Measurements from ENCODE around the gene AQP10. TPM values are rescaled to one million over a fixed set of nuclear protein-coding genes. Genes with fewer than 3 reads are reported as not detected.

Gene AQP10
- total RNA-seq, 4 donors from 2014 or later, result not detected

DNA sequence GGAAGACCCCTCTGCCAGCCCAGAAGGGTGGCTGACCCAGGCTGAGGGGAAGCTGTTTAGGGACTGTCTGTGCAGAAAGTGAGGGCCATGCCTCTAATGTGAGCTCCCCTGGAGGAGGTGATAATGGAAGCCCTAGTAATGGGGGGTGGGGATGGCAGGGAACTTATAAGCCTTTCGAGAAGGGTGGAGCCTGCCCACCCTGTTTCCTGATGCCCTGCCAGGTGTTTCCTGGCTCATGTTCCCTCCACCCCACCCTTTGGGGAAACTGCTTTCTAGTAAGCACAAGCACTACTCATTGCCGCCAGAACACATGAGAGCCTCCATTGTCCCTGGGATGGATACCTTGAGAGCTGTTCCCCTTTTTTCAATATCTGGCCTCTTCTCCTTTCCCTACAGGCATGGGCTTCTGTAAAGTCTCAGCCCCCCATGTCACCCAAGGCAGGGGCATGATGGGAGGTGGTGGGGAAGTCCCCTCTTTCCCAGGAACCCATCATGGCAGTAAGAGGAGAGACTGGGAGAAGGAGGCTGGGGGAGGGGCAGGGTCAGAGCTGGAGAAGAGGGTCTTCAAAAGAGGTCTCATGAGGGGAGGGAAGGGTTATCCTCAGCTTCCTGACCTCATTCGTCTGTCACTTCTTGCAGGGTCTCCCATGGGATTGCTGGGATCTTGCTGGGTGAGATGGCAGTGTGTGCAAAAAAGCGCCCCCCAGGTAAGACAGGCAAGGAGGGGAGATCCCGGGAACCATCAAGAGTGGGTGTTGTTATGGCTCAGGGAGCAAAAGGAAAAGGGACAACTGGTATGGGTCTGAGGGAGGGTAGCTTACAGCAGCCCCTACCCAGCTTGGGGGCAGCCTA, 6.8 kb downstream of the AQP10 start:
- in situ Hi-C loops (cut with MboI; ENCODE audit: low sequenced_read_pairs in 4 of 4) (no loop called here), intact Hi-C loops (cut with DNase I; ENCODE audit: low total_unique reads) (loop anchor here (5.0 to 10.0 kb wide), 2 partner anchors 77 to 115 kb away; partner anchors contain the start of gene IL6R)
- Histone ChIP-seq H3K4me3 (peak overlapping the region; percentile 26 to 55 (median 41)), H3K27ac (peak overlapping the region; percentile 43 to 80 (median 76)), H3K36me3 (no peaks in the 10 kb centered on the region), H3K4me1 (peaks cover 21 to 28% of the 10 kb centered on the region in 2 donors), H3K9me3 (no peaks in the 10 kb centered on the region), H3K27me3 (peaks cover 27 to 29% (median 28%) of the 10 kb centered on the region in 3 donors)
- ATAC-seq, result no peak
- TF ChIP-seq POLR2A (IDR thresholded peaks at IDR 0.05), result no peak
- TF ChIP-seq, protein P1, sequence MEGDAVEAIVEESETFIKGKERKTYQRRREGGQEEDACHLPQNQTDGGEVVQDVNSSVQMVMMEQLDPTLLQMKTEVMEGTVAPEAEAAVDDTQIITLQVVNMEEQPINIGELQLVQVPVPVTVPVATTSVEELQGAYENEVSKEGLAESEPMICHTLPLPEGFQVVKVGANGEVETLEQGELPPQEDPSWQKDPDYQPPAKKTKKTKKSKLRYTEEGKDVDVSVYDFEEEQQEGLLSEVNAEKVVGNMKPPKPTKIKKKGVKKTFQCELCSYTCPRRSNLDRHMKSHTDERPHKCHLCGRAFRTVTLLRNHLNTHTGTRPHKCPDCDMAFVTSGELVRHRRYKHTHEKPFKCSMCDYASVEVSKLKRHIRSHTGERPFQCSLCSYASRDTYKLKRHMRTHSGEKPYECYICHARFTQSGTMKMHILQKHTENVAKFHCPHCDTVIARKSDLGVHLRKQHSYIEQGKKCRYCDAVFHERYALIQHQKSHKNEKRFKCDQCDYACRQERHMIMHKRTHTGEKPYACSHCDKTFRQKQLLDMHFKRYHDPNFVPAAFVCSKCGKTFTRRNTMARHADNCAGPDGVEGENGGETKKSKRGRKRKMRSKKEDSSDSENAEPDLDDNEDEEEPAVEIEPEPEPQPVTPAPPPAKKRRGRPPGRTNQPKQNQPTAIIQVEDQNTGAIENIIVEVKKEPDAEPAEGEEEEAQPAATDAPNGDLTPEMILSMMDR (IDR thresholded peaks at IDR 0.05 in 4 of 5, conservative IDR thresholded peaks at IDR 0.05 in 1 of 5), result no peak
- DNase-seq, result no peak

DNA sequence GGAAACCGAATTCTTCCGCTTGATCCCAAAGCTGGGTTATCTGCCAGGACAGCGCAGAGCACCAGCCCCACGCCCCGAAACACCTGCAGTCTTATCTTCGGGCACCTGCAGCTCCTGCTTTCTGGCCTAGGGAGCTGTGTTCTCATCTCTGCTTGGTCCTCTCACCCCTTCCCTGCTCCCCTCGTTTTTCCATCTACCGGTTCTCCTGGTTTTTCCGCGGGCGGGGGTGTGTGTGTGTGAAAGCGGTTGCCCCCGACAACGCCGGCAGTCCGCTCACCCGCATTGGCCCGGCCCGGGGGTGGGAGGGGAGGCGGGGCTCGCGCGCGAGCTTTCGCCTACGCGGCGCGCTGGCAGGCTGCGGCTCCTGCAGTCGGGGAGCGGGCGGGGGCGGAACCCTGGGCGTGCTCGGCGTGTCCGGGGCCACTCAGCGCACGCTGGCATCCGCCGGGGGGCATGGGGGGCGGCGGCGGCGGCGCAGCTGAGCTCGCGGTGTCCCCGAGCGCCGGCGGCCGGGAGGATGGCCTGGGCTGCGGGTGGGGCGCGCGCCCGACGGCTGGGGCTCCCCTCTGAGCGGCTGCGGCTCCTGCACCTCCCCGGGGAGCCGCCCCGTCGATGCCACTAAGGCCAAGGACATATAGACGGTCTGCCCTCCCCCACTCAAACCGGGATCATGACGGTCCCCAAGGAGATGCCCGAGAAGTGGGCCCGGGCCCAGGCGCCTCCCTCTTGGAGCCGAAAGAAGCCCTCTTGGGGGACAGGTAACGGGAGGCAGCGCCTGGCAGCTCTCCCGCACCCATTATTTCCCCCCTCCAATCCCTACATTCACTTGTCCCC, 7.6 kb downstream of the AQP10 start:
- in situ Hi-C loops (cut with MboI; ENCODE audit: low sequenced_read_pairs in 4 of 4), result no loop called here
- intact Hi-C loops (cut with DNase I; ENCODE audit: low total_unique reads), result loop anchor here (5.0 to 10.0 kb wide), 2 partner anchors 76 to 114 kb away; partner anchors contain the start of gene IL6R
- peaks cover 21 to 28% of the 10 kb centered on the region in 2 donors for H3K4me1 ChIP-seq
- H3K27me3 ChIP-seq, result peaks cover 27 to 29% (median 28%) of the 10 kb centered on the region in 3 donors
- no peak for TF ChIP-seq POLR2A (IDR thresholded peaks at IDR 0.05)
- TF ChIP-seq, protein P1 (IDR thresholded peaks at IDR 0.05 in 4 of 5, conservative IDR thresholded peaks at IDR 0.05 in 1 of 5), result no peak
- no peaks in the 10 kb centered on the region for H3K9me3 ChIP-seq
- H3K36me3 ChIP-seq, result no peaks in the 10 kb centered on the region
- DNase-seq, result peak; percentile 44 to 65
- peak in 1 of 2 donors; percentile 23 for ATAC-seq
- H3K27ac ChIP-seq, result peak overlapping the region; percentile 47 to 80 (median 64)
- H3K4me3 ChIP-seq, result peak overlapping the region; percentile 26 to 55 (median 41)

DNA sequence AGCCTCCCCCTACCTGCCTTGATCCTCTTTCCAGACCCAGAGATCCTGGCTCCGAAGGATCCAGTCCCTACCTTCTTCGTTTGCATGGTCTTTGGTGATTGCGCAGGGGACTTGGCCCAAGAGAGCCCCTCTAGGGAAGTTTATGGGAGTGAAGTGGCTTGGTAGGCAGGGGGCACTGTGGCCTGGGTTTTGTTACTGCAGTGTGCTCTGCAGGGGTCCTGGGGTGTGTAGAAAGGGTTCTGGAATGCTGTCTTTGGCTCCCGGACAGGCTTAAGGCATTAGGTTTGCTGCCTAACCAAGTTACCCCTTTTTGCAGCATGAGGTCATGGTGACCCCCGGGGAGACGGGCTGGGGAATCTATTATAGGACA, 8.2 kb downstream of the AQP10 start:
- DNase-seq (no peak), ATAC-seq (no peak)
- H3K27me3 ChIP-seq, result peaks cover 24 to 29% (median 28%) of the 10 kb centered on the region in 3 donors
- no peak for TF ChIP-seq POLR2A (IDR thresholded peaks at IDR 0.05)
- TF ChIP-seq, protein P1 (IDR thresholded peaks at IDR 0.05 in 4 of 5, conservative IDR thresholded peaks at IDR 0.05 in 1 of 5), result no peak
- H3K4me3 ChIP-seq, result peak overlapping the region; percentile 16 to 55 (median 34)
- in situ Hi-C loops (cut with MboI; ENCODE audit: low sequenced_read_pairs in 4 of 4) (no loop called here), intact Hi-C loops (cut with DNase I; ENCODE audit: low total_unique reads) (loop anchor here (5.0 to 10.0 kb wide), 2 partner anchors 76 to 113 kb away; partner anchors contain the start of gene IL6R)
- peaks cover 21 to 28% of the 10 kb centered on the region in 2 donors for H3K4me1 ChIP-seq
- H3K36me3 ChIP-seq, result no peaks in the 10 kb centered on the region
- no peaks in the 10 kb centered on the region for H3K9me3 ChIP-seq
- H3K27ac ChIP-seq, result peak overlapping the region; percentile 11 to 80 (median 40)

DNA sequence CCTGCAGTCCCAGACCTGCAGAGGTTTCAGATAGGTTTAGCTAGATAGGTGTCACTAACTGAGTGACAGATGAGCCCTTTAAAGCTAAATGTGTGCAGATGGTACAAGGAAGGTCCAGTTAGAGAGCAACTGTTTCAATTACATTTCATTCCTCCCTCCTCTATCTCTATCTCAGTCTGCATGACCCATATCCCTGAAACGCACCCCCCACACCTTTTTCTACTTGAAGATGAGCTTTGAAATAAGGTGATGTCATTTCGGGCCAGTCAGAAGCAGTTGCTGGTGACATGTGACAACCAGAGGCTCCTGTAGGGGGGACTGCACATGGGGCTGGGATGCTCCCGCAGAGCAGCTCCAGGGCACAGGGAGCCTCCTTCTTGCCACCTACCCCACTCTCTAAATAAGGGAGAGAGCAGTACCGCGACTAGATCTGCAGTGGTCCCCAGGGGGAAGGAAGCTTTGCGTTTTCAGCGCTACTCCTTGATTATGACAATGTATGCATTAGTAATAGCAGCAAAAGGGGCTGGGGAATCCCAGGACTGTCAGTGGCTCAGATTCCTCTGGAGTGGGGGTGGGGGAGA, 8.7 kb downstream of the AQP10 start:
- no peak overlapping the region for H3K4me3 ChIP-seq

More for the DNA sequence above, 8.7 kb downstream of the AQP10 start:
- TF ChIP-seq POLR2A (IDR thresholded peaks at IDR 0.05), result no peak
- TF ChIP-seq, protein P1 (IDR thresholded peaks at IDR 0.05 in 4 of 5, conservative IDR thresholded peaks at IDR 0.05 in 1 of 5), result no peak
- peak overlapping the region in 1 of 4 donors; percentile 53 for H3K27ac ChIP-seq
- no peak for ATAC-seq
- peaks cover 18 to 27% of the 10 kb centered on the region in 2 donors for H3K4me1 ChIP-seq
- intact Hi-C loops (cut with DNase I; ENCODE audit: low total_unique reads), result loop anchor here (5.0 to 10.0 kb wide), 2 partner anchors 75 to 113 kb away; partner anchors contain the start of gene IL6R
- no peaks in the 10 kb centered on the region for H3K9me3 ChIP-seq
- H3K36me3 ChIP-seq, result no peaks in the 10 kb centered on the region
- peaks cover 24 to 28% (median 28%) of the 10 kb centered on the region in 3 donors for H3K27me3 ChIP-seq
- no peak for DNase-seq
- in situ Hi-C loops (cut with MboI; ENCODE audit: low sequenced_read_pairs in 4 of 4), result no loop called here

Data from gastrocnemius medialis (tissue), 4 donors.